HepG2 (cell line): Measurements from ENCODE around the gene FOXL3. TPM values are rescaled to one million over a fixed set of nuclear protein-coding genes. Genes with fewer than 3 reads are reported as not detected.

Experiments
- ATAC-seq: fragments of 200-7000 bp; cut with Tn5 transposase; 3 replicates; pipeline ENCODE4 v1.9.1; 2020; ENCODE audit warnings: mild to moderate bottlenecking, moderate library complexity
- BruUV-seq: library from RNA; stranded (reverse); fragments of 400-500 nt; replicated peaks from 2 replicates; lab custom pipeline; 2021; lab: Mats Ljungman, UMichigan
- CTCF ChIA-PET: fragments of 300-600 bp; formaldehyde crosslinking; extraction: SDS; loops from one replicate; lab custom pipeline; 2021; ENCODE audit warnings: low total read pairs, inconsistent platforms, low intra/inter-chr PET ratio; lab: Yijun Ruan, JAX
- POLR2A ChIA-PET: fragments of 350-600 bp; sonication (Branson Sonifier 250); formaldehyde crosslinking; loops from one replicate; lab custom pipeline; 2020; ENCODE audit warnings: antibody characterized with exemption, inconsistent platforms; lab: Yijun Ruan, JAX
- DNase-seq: peaks from one replicate; pipeline ENCODE4 v3.0.0-alpha.2; 2015; ENCODE audit warnings: low spot score
- FAIRE-seq: peaks from 3 replicates; lab custom pipeline; 2011; peaks lifted over from hg19 to GRCh38; lab: Jason Lieb, UNC
- H2AFZ ChIP-seq: one replicate; pipeline ENCODE4 v1.6.1; 2011; ENCODE audit warnings: low read length, inconsistent platforms
- H3K27ac ChIP-seq: fragments of 300-600 bp; 3 replicates; pipeline ENCODE4 v1.8.0; 2011; ENCODE audit warnings: mixed run types, mild to moderate bottlenecking, mixed read lengths, low read length, inconsistent platforms; ENCODE audit not compliant: insufficient read depth; ENCODE audit errors: extremely low read length
- H3K27me3 ChIP-seq, 2 experiments: fragments of 200-600 bp in 1 of 2; 2 replicates in 1 of 2; 3 replicates in 1 of 2; pipeline versions ENCODE4 v1.6.0 to v1.8.0; 2011; ENCODE audit warnings: low read length in 2 of 2, mild to moderate bottlenecking in 2 of 2, moderate library complexity in 2 of 2, inconsistent platforms in 1 of 2; ENCODE audit not compliant: insufficient read depth in 2 of 2, control insufficient read depth in 1 of 2
- H3K36me3 ChIP-seq, 2 experiments: fragments of 200-600 bp in 1 of 2; replicated peaks in 1 of 2; 2 replicates in 1 of 2; 3 replicates in 1 of 2; pipeline versions ENCODE4 v1.5.1 to v1.8.0; 2011; ENCODE audit warnings: low read length in 2 of 2, inconsistent platforms in 1 of 2; ENCODE audit not compliant: insufficient read depth in 2 of 2, control insufficient read depth in 1 of 2
- H3K4me1 ChIP-seq: 2 replicates; pipeline ENCODE4 v1.5.1; 2012; ENCODE audit warnings: low read length, inconsistent platforms; ENCODE audit not compliant: insufficient read depth
- H3K4me2 ChIP-seq: 2 replicates; pipeline ENCODE4 v1.6.0; 2011; ENCODE audit warnings: low read depth, low read length, inconsistent platforms
- H3K4me3 ChIP-seq, 3 experiments: fragments of 200-600 bp in 1 of 3; sonication (generic), shearing (Covaris generic) in 1 of 3; replicated peaks in 1 of 3; 2 replicates each; pipeline ENCODE4 v1.5.1; 2011 to 2016; ENCODE audit warnings: low read length in 3 of 3, inconsistent platforms in 2 of 3, low read depth in 2 of 3, mild to moderate bottlenecking in 2 of 3, control low read depth in 1 of 3, mixed read lengths in 1 of 3; ENCODE audit not compliant: insufficient read depth in 1 of 3
- H3K79me2 ChIP-seq: one replicate; pipeline ENCODE4 v1.6.1; 2011; ENCODE audit warnings: low read length, inconsistent platforms; ENCODE audit not compliant: insufficient read depth
- H3K9ac ChIP-seq: 2 replicates; pipeline ENCODE4 v1.6.0; 2011; ENCODE audit warnings: mild to moderate bottlenecking, low read depth, low read length, inconsistent platforms; ENCODE audit not compliant: insufficient read depth
- H3K9me3 ChIP-seq: 2 replicates; pipeline ENCODE4 v1.5.1; 2012; ENCODE audit warnings: mild to moderate bottlenecking, low read length
- H4K20me1 ChIP-seq: 2 replicates; pipeline ENCODE4 v1.6.0; 2011; ENCODE audit warnings: inconsistent platforms, mild to moderate bottlenecking, low read length, moderate library complexity; ENCODE audit not compliant: insufficient read depth
- AGO1 ChIP-seq: fragments of 200-400 bp; formaldehyde crosslinking; IDR thresholded peaks from 2 replicates; pipeline ENCODE4 v1.6.1; 2017; ENCODE audit warnings: mild to moderate bottlenecking, low read depth, low read length, moderate library complexity; ENCODE audit not compliant: poor library complexity, severe bottlenecking
- BCL6 ChIP-seq: IDR thresholded peaks from 2 replicates; pipeline ENCODE4 v1.6.1; 2016; ENCODE audit warnings: missing genetic modification reagents, missing compliant biosample characterization
- MAFK ChIP-seq, 2 experiments: IDR thresholded peaks in 1 of 2; conservative IDR thresholded peaks in 1 of 2; 2 replicates each; pipeline ENCODE4 v1.6.1; 2011; ENCODE audit warnings: improper control_type of control experiment in 2 of 2, low read length in 2 of 2
- MTA3 ChIP-seq: sonication (generic); formaldehyde crosslinking; IDR thresholded peaks from 2 replicates; pipeline ENCODE4 v1.4.0; 2020; ENCODE audit warnings: missing genetic modification reagents
- NCOA1 ChIP-seq: sonication (generic); formaldehyde crosslinking; IDR thresholded peaks from 2 replicates; pipeline ENCODE4 v1.9.0; 2021; ENCODE audit warnings: missing genetic modification reagents
- NONO ChIP-seq, 2 experiments: fragments of 450-650 bp in 1 of 2; sonication (generic) in 1 of 2; formaldehyde crosslinking in 1 of 2; IDR thresholded peaks in 1 of 2; conservative IDR thresholded peaks in 1 of 2; 2 replicates each; pipeline versions ENCODE4 v1.6.1 to v1.8.0; 2017 to 2022; ENCODE audit warnings: mild to moderate bottlenecking in 1 of 2, missing genetic modification reagents in 1 of 2, moderate library complexity in 1 of 2
- NR3C1 ChIP-seq: sonication (generic); formaldehyde crosslinking; IDR thresholded peaks from 2 replicates; pipeline ENCODE4 v1.4.0; 2020; ENCODE audit warnings: missing genetic modification reagents
- RBAK ChIP-seq: sonication (generic); formaldehyde crosslinking; IDR thresholded peaks from 2 replicates; pipeline ENCODE4 v1.5.1; 2020; ENCODE audit warnings: mild to moderate bottlenecking, missing genetic modification reagents
- ZBTB7B ChIP-seq: sonication (generic); formaldehyde crosslinking; IDR thresholded peaks from 2 replicates; pipeline ENCODE4 v1.4.0; 2020; ENCODE audit warnings: missing genetic modification reagents
- ZFP1 ChIP-seq: IDR thresholded peaks from 2 replicates; pipeline ENCODE4 v1.6.1; 2016
- ZNF101 ChIP-seq: sonication (generic); formaldehyde crosslinking; IDR thresholded peaks from 2 replicates; pipeline ENCODE4 v1.4.0; 2020; ENCODE audit warnings: mild to moderate bottlenecking, low read depth, missing genetic modification reagents, borderline replicate concordance
- ZNF660 ChIP-seq: sonication (generic); formaldehyde crosslinking; IDR thresholded peaks from 2 replicates; pipeline ENCODE4 v1.5.1; 2020; ENCODE audit warnings: mild to moderate bottlenecking, low read depth, missing genetic modification reagents, borderline replicate concordance
- ZNF790 ChIP-seq: sonication (generic); formaldehyde crosslinking; IDR thresholded peaks from 2 replicates; pipeline ENCODE4 v1.8.0; 2022; ENCODE audit warnings: missing genetic modification reagents, mild to moderate bottlenecking, borderline replicate concordance
- WGBS: methylation state at CpG from one replicate; pipeline ENCODE4 v1.1.6; 2017; ENCODE audit warnings: low lambda C conversion rate; 5-methylcytosine and 5-hydroxymethylcytosine counted together
- in situ Hi-C: cut with HindIII; loops from 2 replicates; pipeline ENCODE4 v1.10.0; 2017; ENCODE audit warnings: low pct_unique_long_range_greater_than_20kb; ENCODE audit not compliant: extremely low pct_ligation_motif_present
- intact Hi-C: fragments of 100-400 bp; cut with micrococcal nuclease; formaldehyde crosslinking; loops from one replicate; pipeline ENCODE4 v1.10.0; 2022; ENCODE audit not compliant: unreplicated experiment
- polyA plus RNA-seq, 8 experiments: library from polyadenylated mRNA; depleted of rRNA in 3 of 8; stranded (reverse) in 7 of 8; unstranded in 1 of 8; fragments of >200 nt; fragmentation: Illumina TruSeq in 4 of 8; extraction: Trizol in 4 of 8; gene quantifications; 2 replicates each; pipeline versions ENCODE4 v1.2.1 to v1.2.3, GENCODE V29; 2011 to 2016; ENCODE audit warnings: low read depth in 4 of 8, missing spikeins in 1 of 8, mixed read lengths in 1 of 8; ENCODE audit not compliant: insufficient read depth in 1 of 8
- total RNA-seq, 5 experiments: library from RNA; depleted of rRNA; stranded (reverse); fragments of >200 nt; fragmentation: Illumina TruSeq; extraction: Trizol; gene quantifications; 2 replicates each; pipeline ENCODE4 v1.2.3, GENCODE V29; 2016; ENCODE audit warnings: low read depth in 1 of 5
- TF ChIP-seq, protein P1 (sequence below): sonication (generic); formaldehyde crosslinking; IDR thresholded peaks from 2 replicates; pipeline ENCODE4 v1.4.0; 2020; ENCODE audit warnings: missing genetic modification reagents, borderline replicate concordance
- TF ChIP-seq, protein P2 (sequence below): sonication (generic); formaldehyde crosslinking; IDR thresholded peaks from 2 replicates; pipeline ENCODE4 v1.9.0; 2021; ENCODE audit warnings: missing genetic modification reagents, borderline replicate concordance

Gene FOXL3
- total and polyA plus RNA-seq, 2 of the 13 experiments (the other 11 are each of a cell fraction or from before 2014, with no cell fraction given): not detected

DNA sequence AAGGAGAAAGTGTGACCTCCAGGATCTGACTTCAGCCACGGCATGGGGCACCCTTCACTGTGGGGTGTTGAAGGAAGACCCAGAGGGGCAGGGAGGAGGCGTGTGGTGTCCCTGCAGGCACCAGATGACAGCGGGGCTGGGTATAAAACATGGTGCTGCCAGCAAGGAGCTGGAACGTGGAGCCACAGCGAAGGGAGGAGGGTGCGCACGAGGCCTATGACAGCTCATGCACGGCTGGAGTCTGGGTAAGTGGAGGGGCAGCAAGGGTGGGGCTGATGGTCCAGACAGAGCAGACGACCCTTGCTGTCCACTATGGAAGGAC, 27.8 kb upstream of the FOXL3 start:
- no peaks in the 10 kb centered on the region for H4K20me1 ChIP-seq
- CTCF ChIA-PET: interaction anchor here (0.6 kb wide), 1 partner anchor 512 kb away, joined by 3 read pairs; no protein-coding TSS in a partner anchor
- no peak overlapping the region for H3K9ac ChIP-seq
- TF ChIP-seq AGO1: peak; percentile 1
- TF ChIP-seq ZNF790 (CRISPR knock-in tag): no peak
- TF ChIP-seq RBAK: no peak
- TF ChIP-seq BCL6 (CRISPR knock-in tag): no peak
- no peak for TF ChIP-seq MTA3
- TF ChIP-seq ZNF660 (CRISPR knock-in tag): no peak
- TF ChIP-seq NR3C1: no peak
- TF ChIP-seq ZNF101 (CRISPR knock-in tag): no peak
- no peak for TF ChIP-seq ZBTB7B (CRISPR knock-in tag)
- no peak for TF ChIP-seq NONO (IDR thresholded peaks at IDR 0.05)
- TF ChIP-seq NONO (CRISPR knock-in tag; conservative IDR thresholded peaks at IDR 0.05): no peak
- TF ChIP-seq ZFP1 (CRISPR knock-in tag): peak; percentile 99
- TF ChIP-seq MAFK (conservative IDR thresholded peaks at IDR 0.05 in 1 of 2, IDR thresholded peaks at IDR 0.05 in 1 of 2; ENCODE audit: low read length in 2 of 2): no peak
- no peak for TF ChIP-seq NCOA1 (CRISPR knock-in tag)
- TF ChIP-seq, protein P1, sequence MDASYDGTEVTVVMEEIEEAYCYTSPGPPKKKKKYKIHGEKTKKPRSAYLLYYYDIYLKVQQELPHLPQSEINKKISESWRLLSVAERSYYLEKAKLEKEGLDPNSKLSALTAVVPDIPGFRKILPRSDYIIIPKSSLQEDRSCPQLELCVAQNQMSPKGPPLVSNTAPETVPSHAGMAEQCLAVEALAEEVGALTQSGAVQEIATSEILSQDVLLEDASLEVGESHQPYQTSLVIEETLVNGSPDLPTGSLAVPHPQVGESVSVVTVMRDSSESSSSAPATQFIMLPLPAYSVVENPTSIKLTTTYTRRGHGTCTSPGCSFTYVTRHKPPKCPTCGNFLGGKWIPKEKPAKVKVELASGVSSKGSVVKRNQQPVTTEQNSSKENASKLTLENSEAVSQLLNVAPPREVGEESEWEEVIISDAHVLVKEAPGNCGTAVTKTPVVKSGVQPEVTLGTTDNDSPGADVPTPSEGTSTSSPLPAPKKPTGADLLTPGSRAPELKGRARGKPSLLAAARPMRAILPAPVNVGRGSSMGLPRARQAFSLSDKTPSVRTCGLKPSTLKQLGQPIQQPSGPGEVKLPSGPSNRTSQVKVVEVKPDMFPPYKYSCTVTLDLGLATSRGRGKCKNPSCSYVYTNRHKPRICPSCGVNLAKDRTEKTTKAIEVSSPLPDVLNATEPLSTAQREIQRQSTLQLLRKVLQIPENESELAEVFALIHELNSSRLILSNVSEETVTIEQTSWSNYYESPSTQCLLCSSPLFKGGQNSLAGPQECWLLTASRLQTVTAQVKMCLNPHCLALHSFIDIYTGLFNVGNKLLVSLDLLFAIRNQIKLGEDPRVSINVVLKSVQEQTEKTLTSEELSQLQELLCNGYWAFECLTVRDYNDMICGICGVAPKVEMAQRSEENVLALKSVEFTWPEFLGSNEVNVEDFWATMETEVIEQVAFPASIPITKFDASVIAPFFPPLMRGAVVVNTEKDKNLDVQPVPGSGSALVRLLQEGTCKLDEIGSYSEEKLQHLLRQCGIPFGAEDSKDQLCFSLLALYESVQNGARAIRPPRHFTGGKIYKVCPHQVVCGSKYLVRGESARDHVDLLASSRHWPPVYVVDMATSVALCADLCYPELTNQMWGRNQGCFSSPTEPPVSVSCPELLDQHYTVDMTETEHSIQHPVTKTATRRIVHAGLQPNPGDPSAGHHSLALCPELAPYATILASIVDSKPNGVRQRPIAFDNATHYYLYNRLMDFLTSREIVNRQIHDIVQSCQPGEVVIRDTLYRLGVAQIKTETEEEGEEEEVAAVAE: no peak
- TF ChIP-seq, protein P2, sequence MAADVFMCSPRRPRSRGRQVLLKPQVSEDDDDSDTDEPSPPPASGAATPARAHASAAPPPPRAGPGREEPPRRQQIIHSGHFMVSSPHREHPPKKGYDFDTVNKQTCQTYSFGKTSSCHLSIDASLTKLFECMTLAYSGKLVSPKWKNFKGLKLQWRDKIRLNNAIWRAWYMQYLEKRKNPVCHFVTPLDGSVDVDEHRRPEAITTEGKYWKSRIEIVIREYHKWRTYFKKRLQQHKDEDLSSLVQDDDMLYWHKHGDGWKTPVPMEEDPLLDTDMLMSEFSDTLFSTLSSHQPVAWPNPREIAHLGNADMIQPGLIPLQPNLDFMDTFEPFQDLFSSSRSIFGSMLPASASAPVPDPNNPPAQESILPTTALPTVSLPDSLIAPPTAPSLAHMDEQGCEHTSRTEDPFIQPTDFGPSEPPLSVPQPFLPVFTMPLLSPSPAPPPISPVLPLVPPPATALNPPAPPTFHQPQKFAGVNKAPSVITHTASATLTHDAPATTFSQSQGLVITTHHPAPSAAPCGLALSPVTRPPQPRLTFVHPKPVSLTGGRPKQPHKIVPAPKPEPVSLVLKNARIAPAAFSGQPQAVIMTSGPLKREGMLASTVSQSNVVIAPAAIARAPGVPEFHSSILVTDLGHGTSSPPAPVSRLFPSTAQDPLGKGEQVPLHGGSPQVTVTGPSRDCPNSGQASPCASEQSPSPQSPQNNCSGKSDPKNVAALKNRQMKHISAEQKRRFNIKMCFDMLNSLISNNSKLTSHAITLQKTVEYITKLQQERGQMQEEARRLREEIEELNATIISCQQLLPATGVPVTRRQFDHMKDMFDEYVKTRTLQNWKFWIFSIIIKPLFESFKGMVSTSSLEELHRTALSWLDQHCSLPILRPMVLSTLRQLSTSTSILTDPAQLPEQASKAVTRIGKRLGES (CRISPR knock-in tag): no peak
- 92% methylated on average over 9 of the region's 9 CpGs for WGBS
- no peaks in the 10 kb centered on the region; a peak in 1 of 5 replicates for H3K27me3 ChIP-seq
- POLR2A ChIA-PET: no interaction called here
- DNase-seq (no peak), FAIRE-seq (no peak), ATAC-seq (no peak)
- no peak overlapping the region for H2AFZ ChIP-seq
- in situ Hi-C loops (no loop called here), intact Hi-C loops (no loop called here)
- H3K79me2 ChIP-seq: no peaks in the 10 kb centered on the region
- H3K9me3 ChIP-seq: peaks cover 24% of the 10 kb centered on the region
- H3K27ac ChIP-seq: no peak overlapping the region
- peaks cover 3 to 6% of the 10 kb centered on the region in 2 experiments; a peak in 2 of 5 replicates for H3K36me3 ChIP-seq
- BruUV-seq: no TSS peak
- H3K4me3 ChIP-seq: no peak overlapping the region
- no peaks in the 10 kb centered on the region for H3K4me1 ChIP-seq
- H3K4me2 ChIP-seq: no peak overlapping the region
